GM12878 (cell line): ENCODE results near the gene ZSCAN23. TPM values are rescaled to one million over a fixed set of nuclear protein-coding genes. Genes with fewer than 3 reads are reported as not detected.
"Not testable (repeated sequence)": the region's sequence is repeated elsewhere in the genome, so short reads cannot be mapped to it uniquely, and the experiment has no call there.

Experiments
- ATAC-seq: fragments of 200-7000 bp; cut with Tn5 transposase; 3 replicates; pipeline ENCODE4 v1.9.1; 2020; ENCODE audit warnings: mild to moderate bottlenecking, moderate library complexity
- BruUV-seq: library from RNA; stranded (reverse); fragments of 400-500 nt; replicated peaks from 2 replicates; lab custom pipeline; 2021; lab: Mats Ljungman, UMichigan
- CTCF ChIA-PET: fragments of 300-600 bp; sonication (Branson Sonifier 250); formaldehyde crosslinking; extraction: SDS; loops from one replicate; lab custom pipeline; 2021; ENCODE audit warnings: inconsistent platforms; lab: Yijun Ruan, JAX
- POLR2A ChIA-PET: fragments of 350-600 bp; formaldehyde crosslinking; extraction: SDS; loops from one replicate; lab custom pipeline; 2021; ENCODE audit warnings: inconsistent platforms; lab: Charles Lee
- RAD21 ChIA-PET: fragments of 300-600 bp; sonication (Branson Sonifier 250); formaldehyde crosslinking; loops from one replicate; lab custom pipeline; 2023; ENCODE audit warnings: antibody characterized with exemption; ENCODE audit not compliant: unreplicated experiment; lab: Charles Lee
- SMC1A ChIA-PET: fragments of 300-600 bp; sonication (Branson Sonifier 250); formaldehyde crosslinking; loops from one replicate; lab custom pipeline; 2023; ENCODE audit not compliant: unreplicated experiment, uncharacterized antibody; lab: Charles Lee
- DNase-seq: peaks from one replicate; pipeline ENCODE4 v3.0.0-alpha.2; 2011; ENCODE audit warnings: low read depth, low spot score
- FAIRE-seq: peaks from 3 replicates; lab custom pipeline; 2011; peaks lifted over from hg19 to GRCh38; lab: Jason Lieb, UNC
- H2AFZ ChIP-seq: 2 replicates; pipeline ENCODE4 v1.6.0; 2011; ENCODE audit warnings: low read depth, low read length, control low read depth; ENCODE audit not compliant: control insufficient read depth
- H3K27ac ChIP-seq: 2 replicates; pipeline ENCODE4 v1.5.1; 2011; ENCODE audit warnings: control low read depth; ENCODE audit not compliant: control insufficient read depth, insufficient read depth
- H3K27me3 ChIP-seq, 2 experiments: replicated peaks in 1 of 2; 2 replicates each; pipeline versions ENCODE4 v1.6.0 to v1.6.1; 2011; ENCODE audit warnings: low read length in 1 of 2; ENCODE audit not compliant: control insufficient read depth in 2 of 2, insufficient read depth in 2 of 2
- H3K36me3 ChIP-seq, 2 experiments: 2 replicates each; pipeline ENCODE4 v1.5.1; 2011; ENCODE audit warnings: low read length in 1 of 2; ENCODE audit not compliant: control insufficient read depth in 2 of 2, insufficient read depth in 2 of 2
- H3K4me1 ChIP-seq: 2 replicates; pipeline ENCODE4 v1.6.1; 2011; ENCODE audit warnings: mild to moderate bottlenecking, low read length, moderate library complexity, mixed read lengths; ENCODE audit not compliant: control insufficient read depth, insufficient read depth
- H3K4me2 ChIP-seq: 2 replicates; pipeline ENCODE4 v1.6.0; 2011; ENCODE audit warnings: control low read depth; ENCODE audit not compliant: control insufficient read depth, insufficient read depth
- H3K4me3 ChIP-seq: fragments of 200-600 bp; sonication (generic); 2 replicates; pipeline ENCODE4 v1.5.1; 2016
- H3K79me2 ChIP-seq: 2 replicates; pipeline ENCODE4 v1.6.0; 2011; ENCODE audit warnings: low read length; ENCODE audit not compliant: control insufficient read depth, insufficient read depth
- H3K9ac ChIP-seq: 2 replicates; pipeline ENCODE4 v1.8.0; 2011; ENCODE audit warnings: low read length, control low read depth, mixed read lengths; ENCODE audit not compliant: control insufficient read depth, insufficient read depth
- H3K9me3 ChIP-seq: replicated peaks from 3 replicates; pipeline ENCODE4 v1.5.1; 2011; ENCODE audit warnings: mild to moderate bottlenecking, low read length; ENCODE audit not compliant: control insufficient read depth, insufficient read depth
- H4K20me1 ChIP-seq: 2 replicates; pipeline ENCODE4 v1.6.0; 2011; ENCODE audit not compliant: control insufficient read depth, insufficient read depth
- CBX5 ChIP-seq: sonication (generic); IDR thresholded peaks from 2 replicates; pipeline ENCODE4 v1.6.1; 2016; ENCODE audit warnings: low read depth, moderate library complexity, mild to moderate bottlenecking, inconsistent platforms
- NFYB ChIP-seq: IDR thresholded peaks from 2 replicates; pipeline ENCODE4 v1.6.1; 2011; ENCODE audit warnings: low read depth, mild to moderate bottlenecking, low read length, improper control_type of control experiment, moderate library complexity; ENCODE audit not compliant: insufficient read depth
- NR2F1 ChIP-seq: fragments of 450-650 bp; conservative IDR thresholded peaks from 2 replicates; pipeline ENCODE4 v1.6.1; 2017; ENCODE audit warnings: mild to moderate bottlenecking
- WGBS: methylation state at CpG from one replicate; pipeline ENCODE4 v1.1.6; 2016; ENCODE audit warnings: low lambda C conversion rate; ENCODE audit not compliant: insufficient replicate concordance, insufficient coverage; ENCODE audit errors: missing lambda C conversion rate; 5-methylcytosine and 5-hydroxymethylcytosine counted together
- in situ Hi-C: fragments of 300-500 bp; cut with MboI; formaldehyde crosslinking; loops from 9 replicates; pipeline ENCODE4 v1.14.3; 2018; ENCODE audit warnings: mixed read lengths
- intact Hi-C: fragments of 100-400 bp; cut with micrococcal nuclease; formaldehyde crosslinking; loops from one replicate; pipeline ENCODE4 v1.14.2; 2022; ENCODE audit not compliant: unreplicated experiment
- polyA plus RNA-seq, 11 experiments: library from polyadenylated mRNA; depleted of rRNA in 4 of 11; unstranded in 6 of 11; stranded (reverse) in 5 of 11; fragments of >200 nt; fragmentation: Nextera tagmentation in 4 of 11; fragmentation: Illumina TruSeq in 1 of 11; extraction: Ambion mirVana in 4 of 11; extraction: Trizol in 1 of 11; gene quantifications; 1 replicate in 1 of 11; 2 replicates in 10 of 11; pipeline versions ENCODE4 v1.2.1 to v1.2.3, GENCODE V29; 2011 to 2016; ENCODE audit warnings: inconsistent platforms in 2 of 11, missing spikeins in 2 of 11, low read depth in 1 of 11
- total RNA-seq, 4 experiments: library from RNA; depleted of rRNA in 3 of 4; stranded (reverse); fragments of >200 nt in 3 of 4; fragmentation: Illumina TruSeq in 1 of 4; extraction: Trizol in 1 of 4; gene quantifications; 2 replicates each; pipeline versions ENCODE4 v1.2.1 to v1.2.3, GENCODE V29; 2013 to 2021
- TF ChIP-seq, protein P1 (sequence below): fragments of 450-650 bp; IDR thresholded peaks from 2 replicates; pipeline ENCODE4 v1.6.1; 2018; ENCODE audit warnings: mild to moderate bottlenecking, low read depth, moderate library complexity; ENCODE audit not compliant: partially characterized antibody

Gene ZSCAN23
- total and polyA plus RNA-seq, 10 of the 15 experiments (the other 5 are each of a cell fraction or from before 2014, with no cell fraction given): 0.04 to 2.3 (median 0.84) TPM

GRCh38 chr6:28474441-28475219 lies 31.3 kb upstream of the ZSCAN23 start (continued):
- TF ChIP-seq, protein P1, sequence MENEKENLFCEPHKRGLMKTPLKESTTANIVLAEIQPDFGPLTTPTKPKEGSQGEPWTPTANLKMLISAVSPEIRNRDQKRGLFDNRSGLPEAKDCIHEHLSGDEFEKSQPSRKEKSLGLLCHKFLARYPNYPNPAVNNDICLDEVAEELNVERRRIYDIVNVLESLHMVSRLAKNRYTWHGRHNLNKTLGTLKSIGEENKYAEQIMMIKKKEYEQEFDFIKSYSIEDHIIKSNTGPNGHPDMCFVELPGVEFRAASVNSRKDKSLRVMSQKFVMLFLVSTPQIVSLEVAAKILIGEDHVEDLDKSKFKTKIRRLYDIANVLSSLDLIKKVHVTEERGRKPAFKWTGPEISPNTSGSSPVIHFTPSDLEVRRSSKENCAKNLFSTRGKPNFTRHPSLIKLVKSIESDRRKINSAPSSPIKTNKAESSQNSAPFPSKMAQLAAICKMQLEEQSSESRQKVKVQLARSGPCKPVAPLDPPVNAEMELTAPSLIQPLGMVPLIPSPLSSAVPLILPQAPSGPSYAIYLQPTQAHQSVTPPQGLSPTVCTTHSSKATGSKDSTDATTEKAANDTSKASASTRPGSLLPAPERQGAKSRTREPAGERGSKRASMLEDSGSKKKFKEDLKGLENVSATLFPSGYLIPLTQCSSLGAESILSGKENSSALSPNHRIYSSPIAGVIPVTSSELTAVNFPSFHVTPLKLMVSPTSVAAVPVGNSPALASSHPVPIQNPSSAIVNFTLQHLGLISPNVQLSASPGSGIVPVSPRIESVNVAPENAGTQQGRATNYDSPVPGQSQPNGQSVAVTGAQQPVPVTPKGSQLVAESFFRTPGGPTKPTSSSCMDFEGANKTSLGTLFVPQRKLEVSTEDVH: no peak
- TF ChIP-seq CBX5 (no peak), NR2F1 (no peak)

- H3K9me3 ChIP-seq, FAIRE-seq, BruUV-seq, H3K36me3 ChIP-seq, H2AFZ ChIP-seq, POLR2A ChIA-PET, CTCF ChIA-PET, H3K4me1 ChIP-seq, SMC1A ChIA-PET, H3K27me3 ChIP-seq, H4K20me1 ChIP-seq, H3K79me2 ChIP-seq, H3K9ac ChIP-seq, intact Hi-C loops, H3K4me3 ChIP-seq, DNase-seq, H3K4me2 ChIP-seq, H3K27ac ChIP-seq, ATAC-seq, in situ Hi-C loops: not testable (repeated sequence)
- RAD21 ChIA-PET: interaction anchor here (0.6 kb wide), 1 partner anchor 460 kb away, joined by 3 read pairs; no protein-coding TSS in a partner anchor
- 0 out of 2 replicates have a peak, but pooled peaks have one; percentile 4 for TF ChIP-seq NFYB
- 66% methylated on average over 25 of the region's 45 CpGs for WGBS
These were observed 26.0 kb upstream of the ZSCAN23 start for GRCh38 chr6:28469153-28469745.
